GM10266 (cell line): Measurements from ENCODE around the gene MYO5A.

ENCODE experiments used
- DNase-seq: peaks from one replicate; pipeline ENCODE4 v3.0.0; 2012; ENCODE audit errors: extremely low spot score
- TF ChIP-seq, protein P1 (sequence below): IDR thresholded peaks from 2 replicates; pipeline ENCODE4 v1.5.1; 2012; ENCODE audit warnings: mild to moderate bottlenecking, low read depth; ENCODE audit not compliant: control insufficient read depth, insufficient read depth; ENCODE audit errors: missing control alignments

The MYO5A gene

DNA sequence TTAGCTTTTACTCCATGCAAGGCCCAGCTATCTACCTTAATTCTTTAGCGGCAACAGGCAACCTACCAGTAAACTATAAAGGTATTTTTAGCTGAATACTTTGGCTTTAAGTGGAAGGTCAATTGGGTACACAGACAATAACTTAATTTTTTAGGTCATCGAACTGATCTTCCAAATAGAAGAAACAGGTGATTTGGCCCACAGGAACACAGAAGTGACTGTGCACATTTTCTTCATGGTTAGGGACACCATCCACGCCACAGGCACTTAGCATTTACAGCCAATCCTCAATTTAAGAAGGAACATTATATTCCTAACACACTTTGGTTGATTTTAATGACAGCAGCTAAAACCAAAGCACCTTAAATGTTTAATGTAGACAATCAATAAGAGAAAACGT lies 38.2 kb upstream of the MYO5A start:
- DNase-seq = no peak
- TF ChIP-seq, protein P1, sequence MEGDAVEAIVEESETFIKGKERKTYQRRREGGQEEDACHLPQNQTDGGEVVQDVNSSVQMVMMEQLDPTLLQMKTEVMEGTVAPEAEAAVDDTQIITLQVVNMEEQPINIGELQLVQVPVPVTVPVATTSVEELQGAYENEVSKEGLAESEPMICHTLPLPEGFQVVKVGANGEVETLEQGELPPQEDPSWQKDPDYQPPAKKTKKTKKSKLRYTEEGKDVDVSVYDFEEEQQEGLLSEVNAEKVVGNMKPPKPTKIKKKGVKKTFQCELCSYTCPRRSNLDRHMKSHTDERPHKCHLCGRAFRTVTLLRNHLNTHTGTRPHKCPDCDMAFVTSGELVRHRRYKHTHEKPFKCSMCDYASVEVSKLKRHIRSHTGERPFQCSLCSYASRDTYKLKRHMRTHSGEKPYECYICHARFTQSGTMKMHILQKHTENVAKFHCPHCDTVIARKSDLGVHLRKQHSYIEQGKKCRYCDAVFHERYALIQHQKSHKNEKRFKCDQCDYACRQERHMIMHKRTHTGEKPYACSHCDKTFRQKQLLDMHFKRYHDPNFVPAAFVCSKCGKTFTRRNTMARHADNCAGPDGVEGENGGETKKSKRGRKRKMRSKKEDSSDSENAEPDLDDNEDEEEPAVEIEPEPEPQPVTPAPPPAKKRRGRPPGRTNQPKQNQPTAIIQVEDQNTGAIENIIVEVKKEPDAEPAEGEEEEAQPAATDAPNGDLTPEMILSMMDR = no peak

GRCh38 chr15:52565417-52566358 lies 37.0 kb upstream of the MYO5A start:
- peak; percentile 55 for DNase-seq

DNA sequence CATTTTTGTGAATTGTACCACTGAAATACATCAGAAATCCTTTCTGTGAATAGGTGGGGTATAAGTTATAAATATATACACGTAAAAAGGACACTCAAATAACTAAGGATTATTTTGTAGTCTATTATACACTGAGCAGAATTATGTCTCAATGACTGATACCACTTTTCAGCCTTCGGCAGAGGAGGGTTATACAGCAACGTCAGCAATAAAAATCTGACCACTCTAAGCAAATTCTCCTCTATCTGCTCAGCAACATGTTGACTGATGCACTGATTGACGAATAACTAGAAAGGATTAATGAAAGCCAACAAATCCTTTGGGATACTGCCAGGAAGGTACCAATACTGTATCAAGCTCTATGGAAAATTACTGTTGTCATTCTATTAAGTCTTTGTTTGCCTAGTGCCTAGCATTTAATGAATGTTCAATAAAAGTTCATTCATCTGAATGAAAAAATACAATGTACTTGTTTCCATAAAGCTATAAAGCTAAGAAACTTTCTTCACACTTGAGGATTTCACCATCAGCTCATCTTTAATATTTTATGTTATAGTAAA lies 34.9 kb upstream of the MYO5A start:
- no peak for DNase-seq

GRCh38 chr15:52559575-52559974 lies 30.9 kb upstream of the MYO5A start:
- no peak for DNase-seq
- TF ChIP-seq, protein P1 = no peak

More for the DNA sequence above, 34.9 kb upstream of the MYO5A start:
- TF ChIP-seq, protein P1 = no peak

- DNase-seq = no peak
- TF ChIP-seq, protein P1 = no peak
Observed at GRCh38 chr15:52559022-52559421, 30.3 kb upstream of the MYO5A start.

DNA sequence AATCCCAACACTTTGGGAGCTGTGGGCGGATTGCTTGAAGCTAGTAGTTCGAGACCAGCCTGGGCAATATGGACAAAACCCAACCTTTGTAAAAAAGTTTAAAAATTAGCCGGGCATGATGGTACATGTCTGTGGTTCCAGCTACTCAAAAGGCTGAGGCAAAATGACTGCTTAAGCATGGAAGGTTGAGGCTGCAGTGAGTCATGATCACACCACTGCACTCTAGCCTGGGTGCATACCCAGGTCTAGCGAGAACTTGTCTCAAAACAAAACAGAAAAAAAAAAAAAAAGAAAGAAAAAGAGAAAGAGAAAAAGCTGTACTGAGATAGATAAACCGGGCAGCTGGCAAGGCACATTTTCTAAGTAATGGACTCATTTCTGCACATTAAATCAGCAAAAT lies 29.5 kb upstream of the MYO5A start:
- TF ChIP-seq, protein P1 = no peak
- no peak for DNase-seq

GRCh38 chr15:52557274-52557641 lies 28.6 kb upstream of the MYO5A start:
- TF ChIP-seq, protein P1 = no peak
- DNase-seq = no peak
